PC-9 (cell line): ENCODE data around the gene CLASP1.
"Not testable (repeated sequence)": the region's sequence is repeated elsewhere in the genome, so short reads cannot be mapped to it uniquely, and the experiment has no call there.

Source experiments
- CTCF ChIP-seq: fragments of 200-600 bp; sonication (generic); conservative IDR thresholded peaks from 2 replicates; pipeline ENCODE4 v1.6.1; 2017; ENCODE audit warnings: mixed run types, antibody characterized with exemption, mild to moderate bottlenecking, moderate library complexity
- EZH2 ChIP-seq: fragments of 200-600 bp; sonication (generic); IDR thresholded peaks from 2 replicates; pipeline ENCODE4 v1.8.0; 2017; ENCODE audit warnings: antibody characterized with exemption, low read depth

DNA sequence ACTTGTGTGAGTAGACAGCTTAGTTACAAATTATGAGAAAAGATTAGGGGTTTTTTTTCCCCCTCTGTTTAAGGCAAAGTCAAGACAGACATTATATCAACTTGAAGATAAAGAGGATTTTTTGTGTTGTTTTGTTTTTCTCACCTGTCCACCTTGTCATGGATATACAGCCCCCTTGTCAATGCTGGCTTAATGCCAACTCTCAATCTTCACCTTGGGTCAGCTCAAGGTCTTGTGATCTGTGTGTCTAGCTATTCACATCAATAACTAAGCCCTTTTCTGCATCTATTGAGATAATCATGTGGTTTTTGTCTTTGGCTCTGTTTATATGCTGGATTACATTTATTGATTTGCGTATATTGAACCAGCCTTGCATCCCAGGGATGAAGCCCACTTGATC, 211.0 kb downstream of the CLASP1 start:
- TF ChIP-seq CTCF, EZH2: not testable (repeated sequence)
